Type B pancreatic cell (in vitro differentiated cells): ENCODE results near the gene ZKSCAN4. TPM values are rescaled to one million over a fixed set of nuclear protein-coding genes. Genes with fewer than 3 reads are reported as not detected.
A peak's percentile ranks its signal among the peaks of the same experiment; 100 is the strongest.

Experiments
- DNase-seq: peaks from one replicate; pipeline ENCODE4 v3.0.0; 2021; ENCODE audit warnings: mixed read lengths; ENCODE audit not compliant: unreplicated experiment; ENCODE audit errors: extremely low spot score
- H3K27ac Mint-ChIP-seq: 2 replicates; pipeline ENCODE4 v1.8.0; 2021; ENCODE audit warnings: mild to moderate bottlenecking, mixed read lengths
- H3K27me3 Mint-ChIP-seq: 2 replicates; pipeline ENCODE4 v1.8.0; 2021; ENCODE audit warnings: mixed read lengths
- H3K36me3 Mint-ChIP-seq: 2 replicates; pipeline ENCODE4 v1.8.0; 2021; ENCODE audit warnings: mixed read lengths
- H3K4me1 Mint-ChIP-seq: one replicate; pipeline ENCODE4 v1.8.0; 2021; ENCODE audit warnings: mixed read lengths; ENCODE audit not compliant: unreplicated experiment
- H3K4me3 Mint-ChIP-seq: 2 replicates; pipeline ENCODE4 v1.8.0; 2021; ENCODE audit warnings: mild to moderate bottlenecking, mixed read lengths
- H3K9me3 Mint-ChIP-seq: 2 replicates; pipeline ENCODE4 v1.8.0; 2021; ENCODE audit warnings: mixed read lengths
- CTCF ChIP-seq: fragments of 200-600 bp; sonication (generic); conservative IDR thresholded peaks from 2 replicates; pipeline ENCODE4 v1.5.0; 2021; ENCODE audit warnings: antibody characterized with exemption, mild to moderate bottlenecking
- total RNA-seq: library from RNA; stranded (reverse); gene quantifications from 2 replicates; pipeline ENCODE4 v1.2.1, GENCODE V29; 2021; ENCODE audit warnings: low replicate concordance

The ZKSCAN4 gene
- total RNA-seq, 1 donor from 2014 or later, result 7.8 TPM

- no peak within 1 kb of the TSS for H3K27ac Mint-ChIP-seq
- peaks cover 37% of the 10 kb centered on the region for H3K27me3 Mint-ChIP-seq
- TF ChIP-seq CTCF, result no peak
- H3K4me3 Mint-ChIP-seq, result no peak within 1 kb of the TSS
- H3K36me3 Mint-ChIP-seq, result no peaks in the 10 kb centered on the region
- H3K4me1 Mint-ChIP-seq, result no peaks in the 10 kb centered on the region
- no peak for DNase-seq
- no peaks in the 10 kb centered on the region for H3K9me3 Mint-ChIP-seq
These were observed 7.1 kb upstream of the ZKSCAN4 start, which contains the start of gene NKAPL for GRCh38 chr6:28258877-28259777. NKAPL (plus strand) TSS chr6:28259297; CDS start chr6:28259372, 75 bp downstream.

GRCh38 chr6:28257042-28257441 is 5.0 kb upstream of the ZKSCAN4 start:
- DNase-seq, result no peak
- Mint-ChIP-seq H3K4me3 (no peak overlapping the region), H3K4me1 (peaks cover 6% of the 10 kb centered on the region), H3K36me3 (no peaks in the 10 kb centered on the region), H3K27me3 (peaks cover 21% of the 10 kb centered on the region), H3K27ac (no peak overlapping the region), H3K9me3 (no peaks in the 10 kb centered on the region)
- TF ChIP-seq CTCF, result no peak

- no peak overlapping the region for H3K27ac Mint-ChIP-seq
- no peaks in the 10 kb centered on the region for H3K9me3 Mint-ChIP-seq
- no peak for TF ChIP-seq CTCF
- H3K4me1 Mint-ChIP-seq, result peaks cover 14% of the 10 kb centered on the region
- no peaks in the 10 kb centered on the region for H3K36me3 Mint-ChIP-seq
- H3K4me3 Mint-ChIP-seq, result no peak overlapping the region
- DNase-seq, result no peak
- H3K27me3 Mint-ChIP-seq, result peaks cover 4% of the 10 kb centered on the region
These were observed 2.1 kb upstream of the ZKSCAN4 start for GRCh38 chr6:28254121-28254519.

- no peak for TF ChIP-seq CTCF
- Mint-ChIP-seq H3K36me3 (peaks cover 3% of the 10 kb centered on the region), H3K27me3 (no peaks in the 10 kb centered on the region), H3K4me1 (peaks cover 14% of the 10 kb centered on the region), H3K4me3 (peak overlapping the region; percentile 99), H3K9me3 (no peaks in the 10 kb centered on the region), H3K27ac (peak overlapping the region; percentile 74)
- peak; percentile 70 for DNase-seq
These were observed 434 bp downstream of the ZKSCAN4 start for GRCh38 chr6:28251661-28252008.

- Mint-ChIP-seq H3K4me3 (peak overlapping the region; percentile 99), H3K36me3 (peaks cover 7% of the 10 kb centered on the region), H3K27ac (no peak overlapping the region), H3K9me3 (no peaks in the 10 kb centered on the region), H3K4me1 (peaks cover 14% of the 10 kb centered on the region), H3K27me3 (no peaks in the 10 kb centered on the region)
- TF ChIP-seq CTCF, result no peak
- DNase-seq, result no peak
These were observed 1.3 kb downstream of the ZKSCAN4 start for GRCh38 chr6:28250747-28251146.
